ENCODE measurements around the gene CCL11. TPM values are rescaled to one million over a fixed set of nuclear protein-coding genes. Genes with fewer than 3 reads are reported as not detected.
A peak's percentile ranks its signal among the peaks of the same experiment; 100 is the strongest.

CCL11 gene
- total and polyA plus RNA-seq, 4 donors = not detected

GRCh38 chr17:34252444-34253138 is 33.0 kb upstream of the CCL11 start (continued):
- peak in 1 of 2 donors; percentile 25 for TF ChIP-seq JUND (IDR thresholded peaks at IDR 0.05)

GRCh38 chr17:34253139-34253525 is 32.4 kb upstream of the CCL11 start:
- 61% methylated on average over 3 of the region's 3 CpGs for WGBS
- Histone ChIP-seq H3K9me3 (ENCODE audit: control insufficient read depth in 4 of 4, low read length in 3 of 4) (no peaks in the 10 kb centered on the region), H3K27ac (ENCODE audit: low read depth in 1 of 2, low read length in 2 of 2) (peak overlapping the region; percentile 44 to 66), H3K27me3 (ENCODE audit: control insufficient read depth in 4 of 4, insufficient read depth in 4 of 4, low read length in 3 of 4) (no peaks in the 10 kb centered on the region), H3K4me3 (ENCODE audit: low read depth in 1 of 3, low read length in 3 of 3) (no peak overlapping the region), H3K9ac (ENCODE audit: low read depth in 1 of 2, low read length in 2 of 2) (no peak overlapping the region), H3K36me3 (ENCODE audit: control insufficient read depth in 4 of 4, insufficient read depth in 3 of 4, low read depth in 1 of 4, low read length in 3 of 4) (no peaks in the 10 kb centered on the region), H3K4me1 (ENCODE audit: control insufficient read depth in 4 of 4, insufficient read depth in 4 of 4, low read length in 3 of 4) (peaks cover 0 to 4% (median 2%) of the 10 kb centered on the region in 4 donors)
- TF ChIP-seq EGR1 (IDR thresholded peaks at IDR 0.05; ENCODE audit: low read depth in 2 of 2) = no peak
- no peak for TF ChIP-seq RAD21 (IDR thresholded peaks at IDR 0.05)
- no peak for TF ChIP-seq HNF4G (IDR thresholded peaks at IDR 0.05)
- TF ChIP-seq HNF4A (conservative IDR thresholded peaks at IDR 0.05) = no peak
- TF ChIP-seq RXRA (IDR thresholded peaks at IDR 0.05) = no peak
- DNase-seq (ENCODE audit: low spot score) = no peak

- peak overlapping the region; percentile 51 to 61 for H3K27ac ChIP-seq (ENCODE audit: low read depth in 1 of 2, low read length in 2 of 2)
- peaks cover 0 to 4% (median 2%) of the 10 kb centered on the region in 4 donors for H3K4me1 ChIP-seq (ENCODE audit: control insufficient read depth in 4 of 4, insufficient read depth in 4 of 4, low read length in 3 of 4)
- no peaks in the 10 kb centered on the region for H3K36me3 ChIP-seq (ENCODE audit: control insufficient read depth in 4 of 4, insufficient read depth in 3 of 4, low read depth in 1 of 4, low read length in 3 of 4)
- H3K9me3 ChIP-seq (ENCODE audit: control insufficient read depth in 4 of 4, low read length in 3 of 4) = no peaks in the 10 kb centered on the region
- no peak overlapping the region for H3K4me3 ChIP-seq (ENCODE audit: low read depth in 1 of 3, low read length in 3 of 3)
- DNase-seq (ENCODE audit: low spot score) = no peak
- no peak overlapping the region for H3K9ac ChIP-seq (ENCODE audit: low read depth in 1 of 2, low read length in 2 of 2)
- 48% methylated on average over 3 of the region's 3 CpGs for WGBS
- TF ChIP-seq JUND (IDR thresholded peaks at IDR 0.05) (peak in 1 of 2 donors; percentile 9), NR2F2 (IDR thresholded peaks at IDR 0.05) (peak; percentile 44), REST (IDR thresholded peaks at IDR 0.05) (peak; percentile 84), SP1 (IDR thresholded peaks at IDR 0.05) (peak; percentile 13), TAF1 (conservative IDR thresholded peaks at IDR 0.05) (no peak), YY1 (IDR thresholded peaks at IDR 0.05) (no peak), RXRA (IDR thresholded peaks at IDR 0.05) (peak in 1 of 2 donors; percentile 38)
- no peaks in the 10 kb centered on the region for H3K27me3 ChIP-seq (ENCODE audit: control insufficient read depth in 4 of 4, insufficient read depth in 4 of 4, low read length in 3 of 4)
Observed at GRCh38 chr17:34254146-34254545, 31.4 kb upstream of the CCL11 start.

- peak within 1 kb of the TSS; percentile 1 to 18 (median 16) for H3K4me3 ChIP-seq (ENCODE audit: low read depth in 1 of 3, low read length in 3 of 3)
- no peaks in the 10 kb centered on the region for H3K27me3 ChIP-seq (ENCODE audit: control insufficient read depth in 4 of 4, insufficient read depth in 4 of 4, low read length in 3 of 4)
- peak within 1 kb of the TSS; percentile 51 to 61 for H3K27ac ChIP-seq (ENCODE audit: low read depth in 1 of 2, low read length in 2 of 2)
- peak; percentile 24 for TF ChIP-seq REST (IDR thresholded peaks at IDR 0.05)
- peak; percentile 89 for TF ChIP-seq NR2F2 (IDR thresholded peaks at IDR 0.05)
- peak; percentile 38 to 50 for TF ChIP-seq EGR1 (IDR thresholded peaks at IDR 0.05; ENCODE audit: low read depth in 2 of 2)
- TF ChIP-seq JUND (IDR thresholded peaks at IDR 0.05) = peak; percentile 19 to 54
- TF ChIP-seq SP1 (IDR thresholded peaks at IDR 0.05) = peak; percentile 46
- peak in 1 of 2 donors; percentile 12 for TF ChIP-seq RXRA (IDR thresholded peaks at IDR 0.05)
- TF ChIP-seq RAD21 (IDR thresholded peaks at IDR 0.05) = no peak
- TF ChIP-seq ATF3 (IDR thresholded peaks at IDR 0.05) = no peak
- TF ChIP-seq MAX (IDR thresholded peaks at IDR 0.05) = peak; percentile 76
- TF ChIP-seq TAF1 (conservative IDR thresholded peaks at IDR 0.05) = no peak
- peaks cover 0 to 4% (median 2%) of the 10 kb centered on the region in 4 donors for H3K4me1 ChIP-seq (ENCODE audit: control insufficient read depth in 4 of 4, insufficient read depth in 4 of 4, low read length in 3 of 4)
- DNase-seq (ENCODE audit: low spot score) = no peak
- peak within 1 kb of the TSS in 1 of 2 donors; percentile 19 for H3K9ac ChIP-seq (ENCODE audit: low read depth in 1 of 2, low read length in 2 of 2)
- H3K9me3 ChIP-seq (ENCODE audit: control insufficient read depth in 4 of 4, low read length in 3 of 4) = no peaks in the 10 kb centered on the region
- 14% methylated on average over 11 of the region's 11 CpGs for WGBS
- no peaks in the 10 kb centered on the region for H3K36me3 ChIP-seq (ENCODE audit: control insufficient read depth in 4 of 4, insufficient read depth in 3 of 4, low read depth in 1 of 4, low read length in 3 of 4)
Observed at GRCh38 chr17:34254651-34255380, 30.7 kb upstream of the CCL11 start, which contains the start of gene CCL2. CCL2 (plus strand) TSS chr17:34255285; CDS start chr17:34255350, 65 bp downstream.

Data from liver (tissue), 9 donors.